AG04449 (cell line): Measurements from ENCODE around the gene CNOT9.

ENCODE experiments used
- CTCF ChIA-PET: fragments of 350-600 bp; formaldehyde crosslinking; extraction: SDS; loops from one replicate; lab custom pipeline; 2021; ENCODE audit warnings: antibody characterized with exemption; lab: Yijun Ruan, JAX
- POLR2A ChIA-PET: fragments of 400-600, 350-600 bp; formaldehyde crosslinking; extraction: SDS; loops from one replicate; lab custom pipeline; 2020; ENCODE audit warnings: antibody characterized with exemption, inconsistent platforms; lab: Yijun Ruan, JAX
- DNase-seq: peaks from one replicate; pipeline ENCODE4 v3.0.0-alpha.2; 2010; ENCODE audit warnings: low read depth, low spot score
- H3K4me3 ChIP-seq: 2 replicates; pipeline ENCODE4 v1.5.1; 2011; ENCODE audit warnings: low read depth, mild to moderate bottlenecking, control low read depth, low read length
- TF ChIP-seq, protein P1 (sequence below): IDR thresholded peaks from one replicate; pipeline ENCODE4 v1.5.1; 2011; ENCODE audit warnings: mild to moderate bottlenecking, moderate library complexity, low read length, control low read depth, inconsistent platforms; ENCODE audit not compliant: insufficient read depth; ENCODE audit errors: missing control alignments

Gene CNOT9

DNA sequence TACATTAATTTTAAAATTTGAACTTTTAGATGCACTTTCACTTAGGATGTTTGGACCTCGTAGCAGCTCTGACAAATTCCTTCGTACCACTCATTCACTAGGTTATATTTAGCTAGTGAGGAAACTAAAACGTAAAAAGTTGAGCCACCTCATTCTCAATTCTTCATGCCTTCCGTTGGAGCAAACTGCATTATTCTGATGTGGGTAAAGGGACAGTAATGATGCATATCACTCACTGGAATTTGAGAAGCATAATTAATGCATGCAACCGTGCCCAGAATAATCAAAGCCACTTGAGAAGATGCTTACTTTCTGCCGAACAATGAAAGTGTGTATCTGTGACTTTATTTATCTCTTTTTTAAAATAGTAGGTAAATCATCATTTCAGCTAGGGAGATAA, 2.2 kb downstream of the CNOT9 start:
- peak overlapping the region; percentile 78 for H3K4me3 ChIP-seq
- ChIA-PET POLR2A (interaction anchor here (0.9 to 1.2 kb wide), 2 partner anchors 12 to 37 kb away, joined by 5 read pairs; partner anchors contain the start of gene PLCD4), CTCF (interaction anchor here (0.9 to 2.3 kb wide), 2 partner anchors 48 to 77 kb away, joined by 3 to 10 read pairs; no protein-coding TSS in a partner anchor)
- no peak for DNase-seq
- TF ChIP-seq, protein P1, sequence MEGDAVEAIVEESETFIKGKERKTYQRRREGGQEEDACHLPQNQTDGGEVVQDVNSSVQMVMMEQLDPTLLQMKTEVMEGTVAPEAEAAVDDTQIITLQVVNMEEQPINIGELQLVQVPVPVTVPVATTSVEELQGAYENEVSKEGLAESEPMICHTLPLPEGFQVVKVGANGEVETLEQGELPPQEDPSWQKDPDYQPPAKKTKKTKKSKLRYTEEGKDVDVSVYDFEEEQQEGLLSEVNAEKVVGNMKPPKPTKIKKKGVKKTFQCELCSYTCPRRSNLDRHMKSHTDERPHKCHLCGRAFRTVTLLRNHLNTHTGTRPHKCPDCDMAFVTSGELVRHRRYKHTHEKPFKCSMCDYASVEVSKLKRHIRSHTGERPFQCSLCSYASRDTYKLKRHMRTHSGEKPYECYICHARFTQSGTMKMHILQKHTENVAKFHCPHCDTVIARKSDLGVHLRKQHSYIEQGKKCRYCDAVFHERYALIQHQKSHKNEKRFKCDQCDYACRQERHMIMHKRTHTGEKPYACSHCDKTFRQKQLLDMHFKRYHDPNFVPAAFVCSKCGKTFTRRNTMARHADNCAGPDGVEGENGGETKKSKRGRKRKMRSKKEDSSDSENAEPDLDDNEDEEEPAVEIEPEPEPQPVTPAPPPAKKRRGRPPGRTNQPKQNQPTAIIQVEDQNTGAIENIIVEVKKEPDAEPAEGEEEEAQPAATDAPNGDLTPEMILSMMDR = no peak

DNA sequence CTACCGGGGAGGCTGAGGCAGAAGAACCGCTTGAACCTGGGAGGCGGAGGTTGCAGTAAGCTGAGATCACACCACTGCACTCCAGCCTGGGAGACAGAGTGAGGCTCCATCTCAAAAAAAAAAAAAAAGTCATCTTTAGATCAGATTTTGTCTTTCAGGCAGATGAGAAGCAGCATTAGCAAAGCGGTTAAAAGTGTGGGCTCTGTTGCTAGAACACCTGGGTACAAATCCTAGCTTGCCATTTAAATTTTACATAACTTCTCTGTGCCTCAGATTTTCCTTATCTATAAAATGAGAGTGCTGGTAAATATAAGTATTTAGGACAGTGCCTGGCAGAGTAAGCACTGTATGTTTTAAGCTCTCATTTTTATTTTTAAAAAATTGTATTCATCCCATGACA, 8.2 kb downstream of the CNOT9 start:
- TF ChIP-seq, protein P1 = no peak
- ChIA-PET POLR2A (no interaction called here), CTCF (interaction anchor here (0.7 kb wide), 1 partner anchor 16 kb away, joined by 4 read pairs; no protein-coding TSS in a partner anchor)
- no peak overlapping the region for H3K4me3 ChIP-seq
- DNase-seq = no peak

DNA sequence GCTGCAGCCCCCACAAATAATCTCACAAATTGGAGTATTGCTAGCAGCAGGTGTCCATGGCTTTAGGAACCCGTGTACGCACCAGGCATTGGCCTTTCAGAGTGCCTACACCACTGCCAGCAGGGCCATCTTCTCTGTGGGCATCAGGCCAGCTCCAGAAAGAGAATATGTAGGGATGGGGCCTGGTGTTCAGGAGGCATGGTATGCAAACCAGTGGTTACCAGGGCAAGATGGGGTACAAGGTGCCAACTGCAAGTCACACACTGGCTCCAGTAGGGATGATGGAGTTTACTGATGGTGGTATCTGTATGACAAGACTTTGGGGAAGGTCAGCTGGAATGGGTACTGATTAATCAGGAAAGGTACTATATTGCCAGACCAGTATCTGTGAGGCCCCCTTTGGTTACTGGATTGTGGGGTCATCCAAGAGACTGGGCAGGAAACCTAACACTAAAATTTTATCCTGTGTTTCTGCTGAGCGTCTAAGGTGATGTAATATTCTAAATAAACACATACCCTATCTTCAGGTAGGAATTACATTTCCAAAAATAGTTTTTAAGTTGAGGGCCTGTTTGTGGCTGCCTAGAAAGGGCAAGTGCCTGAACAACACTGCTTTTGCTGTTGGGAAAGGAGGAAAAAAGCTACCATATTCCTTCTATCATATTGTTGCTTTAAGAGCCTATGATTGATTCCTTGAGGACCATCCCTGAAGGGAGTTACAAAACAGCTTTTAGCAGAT, 9.0 kb downstream of the CNOT9 start:
- POLR2A ChIA-PET = no interaction called here
- CTCF ChIA-PET = interaction anchor here (0.7 to 1.9 kb wide), 4 partner anchors 10 to 81 kb away, joined by 3 to 6 read pairs (median 4); partner anchors contain the start of genes BCS1L and ZNF142
- no peak for DNase-seq
- H3K4me3 ChIP-seq = no peak overlapping the region
- TF ChIP-seq, protein P1 = no peak

DNA sequence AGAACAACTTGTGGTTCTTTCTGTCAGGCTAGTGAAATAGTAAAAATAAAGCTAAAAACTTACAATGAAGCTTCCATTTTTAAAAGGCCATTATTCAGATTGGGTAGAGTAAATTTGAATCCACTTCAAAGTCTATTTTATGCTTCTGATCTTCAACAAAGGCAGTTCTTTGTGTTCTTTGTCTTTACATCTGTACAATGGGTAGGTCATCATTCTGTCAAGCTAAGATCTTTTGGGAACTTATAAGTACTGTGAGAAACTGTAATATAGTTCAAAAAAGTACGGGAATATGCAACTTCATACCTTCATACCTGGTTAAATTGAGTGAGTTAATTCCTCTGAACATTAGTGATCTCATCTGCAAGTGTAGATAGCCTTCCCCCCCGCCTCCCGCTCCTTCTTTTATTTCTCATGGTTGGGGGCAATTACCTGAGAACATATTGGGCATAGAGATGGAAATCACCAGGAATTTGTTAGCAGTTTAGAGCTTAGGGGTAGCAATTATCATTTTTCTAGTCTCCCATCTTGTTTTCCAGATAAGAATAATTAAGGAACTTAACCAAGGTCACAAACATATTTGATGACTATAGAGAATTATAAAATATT, 9.7 kb downstream of the CNOT9 start:
- H3K4me3 ChIP-seq = no peak overlapping the region
- ChIA-PET CTCF (interaction anchor here (0.6 to 1.9 kb wide), 6 partner anchors 9 to 80 kb away, joined by 3 to 6 read pairs (median 4); partner anchors contain the start of genes BCS1L and ZNF142), POLR2A (no interaction called here)
- TF ChIP-seq, protein P1 = no peak
- no peak for DNase-seq

DNA sequence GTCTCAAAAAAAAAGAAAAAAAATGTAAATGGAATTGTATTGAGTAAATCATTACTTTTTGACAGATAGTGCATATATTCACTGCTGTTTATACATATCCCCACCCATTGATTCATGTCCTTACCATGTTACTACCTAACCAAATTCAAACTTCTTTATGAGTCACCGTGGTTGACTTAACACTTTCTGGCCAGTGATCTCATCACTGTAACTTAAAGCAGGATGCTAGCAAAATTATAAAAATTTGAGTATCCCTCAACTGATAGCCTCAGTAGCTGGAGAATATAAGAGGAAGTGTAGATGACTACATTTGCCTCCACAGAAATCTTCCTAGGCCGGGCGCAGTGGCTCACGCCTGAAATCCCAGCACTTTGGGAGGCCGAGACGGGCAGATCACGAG, 13.4 kb downstream of the CNOT9 start:
- no peak for DNase-seq
- TF ChIP-seq, protein P1 = no peak
- CTCF ChIA-PET = no interaction called here
- no peak overlapping the region for H3K4me3 ChIP-seq
- POLR2A ChIA-PET = interaction anchor here (1.4 kb wide), 1 partner anchor 11 kb away, joined by 5 read pairs; no protein-coding TSS in a partner anchor
